PC-3 (cell line): ENCODE measurements around the gene MLIP. TPM values are rescaled to one million over a fixed set of nuclear protein-coding genes. Genes with fewer than 3 reads are reported as not detected.

ENCODE experiments used
- ATAC-seq: fragments of 200-7000 bp; cut with Tn5 transposase; 2 replicates; pipeline ENCODE4 v1.9.1; 2020; ENCODE audit warnings: mild to moderate bottlenecking, moderate library complexity
- BruUV-seq: library from RNA; stranded (reverse); fragments of 400-500 nt; replicated peaks from 2 replicates; lab custom pipeline; 2021; lab: Mats Ljungman, UMichigan
- CTCF ChIA-PET: fragments of 300-600 bp; sonication (Branson Sonifier 250); formaldehyde crosslinking; loops from one replicate; lab custom pipeline; 2022; ENCODE audit warnings: antibody characterized with exemption; lab: Charles Lee
- POLR2A ChIA-PET: fragments of 300-600 bp; sonication (Branson Sonifier 250); formaldehyde crosslinking; loops from one replicate; lab custom pipeline; 2022; ENCODE audit warnings: antibody characterized with exemption; ENCODE audit not compliant: unreplicated experiment; lab: Charles Lee
- DNase-seq: peaks from one replicate; pipeline ENCODE4 v3.0.0-alpha.2; 2015
- H2AFZ ChIP-seq: fragments of 300-600 bp; sonication (generic); 2 replicates; pipeline ENCODE4 v1.6.0; 2016; ENCODE audit warnings: antibody characterized with exemption, low read length
- H3F3A ChIP-seq: fragments of 300-600 bp; sonication (generic); one replicate; pipeline ENCODE4 v1.6.0; 2017; ENCODE audit warnings: antibody characterized with exemption, low read length, control low read depth, mild to moderate bottlenecking; ENCODE audit not compliant: unreplicated experiment
- H3K27ac ChIP-seq: fragments of 300-600 bp; sonication (generic); 2 replicates; pipeline ENCODE4 v1.5.1; 2016; ENCODE audit warnings: mild to moderate bottlenecking, low read length
- H3K27me3 ChIP-seq: fragments of 300-600 bp; sonication (generic); 2 replicates; pipeline ENCODE4 v1.6.1; 2016; ENCODE audit warnings: low read length, mixed read lengths
- H3K36me3 ChIP-seq: fragments of 300-600 bp; sonication (generic); 2 replicates; pipeline ENCODE4 v1.6.1; 2016; ENCODE audit warnings: low read depth, mixed run types, low read length, mixed read lengths
- H3K4me1 ChIP-seq: fragments of 300-600 bp; sonication (generic); 2 replicates; pipeline ENCODE4 v1.5.1; 2016; ENCODE audit warnings: low read length; ENCODE audit not compliant: insufficient read depth
- H3K4me2 ChIP-seq: fragments of 300-600 bp; sonication (generic); 2 replicates; pipeline ENCODE4 v1.6.0; 2016; ENCODE audit warnings: low read length
- H3K4me3 ChIP-seq: fragments of 300-600 bp; sonication (generic); 2 replicates; pipeline ENCODE4 v1.5.1; 2016; ENCODE audit warnings: mild to moderate bottlenecking, low read length, mixed read lengths
- H3K79me2 ChIP-seq: fragments of 300-600 bp; sonication (generic); 2 replicates; pipeline ENCODE4 v1.6.1; 2017; ENCODE audit warnings: low read length, mixed read lengths
- H3K9ac ChIP-seq: fragments of 300-600 bp; sonication (generic); 2 replicates; pipeline ENCODE4 v1.6.0; 2016; ENCODE audit warnings: mild to moderate bottlenecking, low read length
- H3K9me2 ChIP-seq: fragments of 300-600 bp; sonication (generic); replicated peaks from 2 replicates; pipeline ENCODE4 v1.6.1; 2016; ENCODE audit warnings: mixed run types, low read length, mixed read lengths
- H3K9me3 ChIP-seq: fragments of 300-600 bp; sonication (generic); 2 replicates; pipeline ENCODE4 v1.6.1; 2016; ENCODE audit warnings: low read length, mixed read lengths
- H4K20me1 ChIP-seq: fragments of 300-600 bp; sonication (generic); 2 replicates; pipeline ENCODE4 v1.6.1; 2016; ENCODE audit warnings: low read length, mixed read lengths
- EZH2 ChIP-seq: fragments of 300-600 bp; sonication (generic); IDR thresholded peaks from one replicate; pipeline ENCODE4 v1.6.1; 2017; ENCODE audit warnings: antibody characterized with exemption, mild to moderate bottlenecking, low read length; ENCODE audit not compliant: unreplicated experiment
- EZH2phosphoT487 ChIP-seq: fragments of 300-600 bp; sonication (generic); IDR thresholded peaks from 2 replicates; pipeline ENCODE4 v1.6.1; 2018; ENCODE audit warnings: mild to moderate bottlenecking, antibody characterized with exemption, low read length, borderline replicate concordance
- intact Hi-C: fragments of 100-400 bp; cut with micrococcal nuclease; formaldehyde crosslinking; loops from 2 replicates; pipeline ENCODE4 v1.9.0; 2023
- total RNA-seq: library from RNA; depleted of rRNA; stranded (reverse); fragments of >200 nt; gene quantifications from 2 replicates; pipeline ENCODE4 v1.2.3, GENCODE V29; 2014
- TF ChIP-seq, protein P1 (sequence below): fragments of 300-600 bp; sonication (generic); conservative IDR thresholded peaks from 2 replicates; pipeline ENCODE4 v1.5.1; 2017; ENCODE audit warnings: antibody characterized with exemption, low read depth, mild to moderate bottlenecking, low read length

MLIP gene
- total RNA-seq, 1 experiment from 2014 or later, result not detected

DNA sequence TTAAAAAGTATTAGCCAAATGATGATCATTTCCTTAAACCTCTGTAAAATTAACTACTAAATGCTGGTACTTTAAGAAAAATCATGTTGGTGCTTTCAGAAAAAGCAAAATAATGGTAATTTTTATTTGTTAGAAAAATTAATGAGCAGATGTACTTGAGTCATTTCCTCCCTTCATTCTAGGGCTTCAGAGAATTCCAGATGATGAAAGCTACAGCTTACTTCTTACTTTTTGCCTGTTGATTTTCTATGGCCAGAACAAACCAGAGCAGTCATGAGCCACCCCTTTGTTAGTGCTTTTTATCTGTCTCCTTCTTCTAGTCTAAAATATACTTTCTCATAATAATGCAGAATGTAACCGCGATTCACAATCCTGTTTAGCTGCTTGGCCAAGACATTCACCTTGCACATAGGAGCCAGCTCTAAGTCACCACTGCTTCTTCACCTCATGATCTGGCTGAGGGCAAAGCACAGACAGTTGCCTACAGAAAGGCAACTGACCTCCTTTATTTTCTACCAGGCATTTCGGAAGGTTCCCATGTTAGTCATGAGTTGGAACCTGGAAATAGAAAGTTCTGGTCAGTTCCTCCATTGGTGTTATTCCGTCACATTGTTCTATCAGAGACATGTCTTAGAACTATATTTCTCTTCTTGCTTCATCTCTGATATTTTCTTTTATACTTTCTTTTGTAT lies 153.5 kb downstream of the MLIP start:
- intact Hi-C loops, result no loop called here
- Histone ChIP-seq H3K36me3 (no peaks in the 10 kb centered on the region), H3K9ac (no peak overlapping the region), H3K9me2 (no peaks in the 10 kb centered on the region), H2AFZ (no peak overlapping the region), H3K9me3 (no peaks in the 10 kb centered on the region), H3K79me2 (no peaks in the 10 kb centered on the region), H3K27me3 (no peaks in the 10 kb centered on the region), H3K4me2 (no peak overlapping the region), H3K4me1 (no peaks in the 10 kb centered on the region), H3F3A (no peaks in the 10 kb centered on the region), H4K20me1 (no peaks in the 10 kb centered on the region), H3K27ac (no peak overlapping the region), H3K4me3 (no peak overlapping the region)
- ATAC-seq (no peak), DNase-seq (no peak)
- ChIA-PET CTCF (no interaction called here), POLR2A (interaction anchor here (0.6 kb wide), 1 partner anchor 228 kb away, joined by 3 read pairs; no protein-coding TSS in a partner anchor)
- BruUV-seq, result no TSS peak
- TF ChIP-seq EZH2phosphoT487, result no peak
- no peak for TF ChIP-seq EZH2
- TF ChIP-seq, protein P1, sequence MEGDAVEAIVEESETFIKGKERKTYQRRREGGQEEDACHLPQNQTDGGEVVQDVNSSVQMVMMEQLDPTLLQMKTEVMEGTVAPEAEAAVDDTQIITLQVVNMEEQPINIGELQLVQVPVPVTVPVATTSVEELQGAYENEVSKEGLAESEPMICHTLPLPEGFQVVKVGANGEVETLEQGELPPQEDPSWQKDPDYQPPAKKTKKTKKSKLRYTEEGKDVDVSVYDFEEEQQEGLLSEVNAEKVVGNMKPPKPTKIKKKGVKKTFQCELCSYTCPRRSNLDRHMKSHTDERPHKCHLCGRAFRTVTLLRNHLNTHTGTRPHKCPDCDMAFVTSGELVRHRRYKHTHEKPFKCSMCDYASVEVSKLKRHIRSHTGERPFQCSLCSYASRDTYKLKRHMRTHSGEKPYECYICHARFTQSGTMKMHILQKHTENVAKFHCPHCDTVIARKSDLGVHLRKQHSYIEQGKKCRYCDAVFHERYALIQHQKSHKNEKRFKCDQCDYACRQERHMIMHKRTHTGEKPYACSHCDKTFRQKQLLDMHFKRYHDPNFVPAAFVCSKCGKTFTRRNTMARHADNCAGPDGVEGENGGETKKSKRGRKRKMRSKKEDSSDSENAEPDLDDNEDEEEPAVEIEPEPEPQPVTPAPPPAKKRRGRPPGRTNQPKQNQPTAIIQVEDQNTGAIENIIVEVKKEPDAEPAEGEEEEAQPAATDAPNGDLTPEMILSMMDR, result no peak

DNA sequence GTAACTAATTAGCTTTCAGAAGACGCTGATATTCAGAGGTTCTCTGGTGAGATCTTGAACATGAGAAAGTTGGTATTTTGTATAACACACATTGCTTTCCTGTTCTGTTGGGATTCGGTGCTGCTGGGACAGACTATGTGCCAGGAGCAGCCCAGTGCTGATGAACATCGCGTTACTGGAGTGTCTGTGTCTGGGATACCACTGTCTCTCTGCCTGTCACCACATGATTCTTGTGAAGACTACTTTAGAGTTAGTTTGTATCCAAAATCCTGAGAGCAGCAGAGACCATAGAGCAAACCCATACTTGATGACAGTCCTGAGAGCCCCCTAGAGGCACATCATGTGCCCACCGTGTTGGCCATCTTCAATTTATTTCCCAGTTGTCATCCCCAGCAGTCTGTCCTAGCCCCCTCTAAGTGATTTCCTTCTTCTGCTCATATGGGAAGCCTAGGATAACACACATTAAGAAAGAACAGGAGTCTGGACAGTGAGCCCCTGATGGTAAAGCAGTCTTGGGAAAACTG lies 155.2 kb downstream of the MLIP start:
- CTCF ChIA-PET, result no interaction called here
- no peaks in the 10 kb centered on the region for H3K36me3 ChIP-seq
- no peak overlapping the region for H2AFZ ChIP-seq
- POLR2A ChIA-PET, result no interaction called here
- BruUV-seq, result no TSS peak
- H3K27ac ChIP-seq, result no peak overlapping the region
- no peaks in the 10 kb centered on the region for H3K9me3 ChIP-seq
- no peak for DNase-seq
- H3F3A ChIP-seq, result no peaks in the 10 kb centered on the region
- H3K79me2 ChIP-seq, result no peaks in the 10 kb centered on the region
- H3K9ac ChIP-seq, result no peak overlapping the region
- TF ChIP-seq, protein P1, result no peak
- TF ChIP-seq EZH2phosphoT487, result no peak
- TF ChIP-seq EZH2, result no peak
- intact Hi-C loops, result no loop called here
- no peak for ATAC-seq
- 0 out of 2 replicates have a peak, but pooled peaks cover 3% of the 10 kb centered on the region for H3K9me2 ChIP-seq
- no peak overlapping the region for H3K4me3 ChIP-seq
- peaks cover 2% of the 10 kb centered on the region; the same call in 1 of the 2 replicates for H3K4me1 ChIP-seq
- H3K27me3 ChIP-seq, result no peaks in the 10 kb centered on the region
- no peak overlapping the region for H3K4me2 ChIP-seq
- no peaks in the 10 kb centered on the region for H4K20me1 ChIP-seq

DNA sequence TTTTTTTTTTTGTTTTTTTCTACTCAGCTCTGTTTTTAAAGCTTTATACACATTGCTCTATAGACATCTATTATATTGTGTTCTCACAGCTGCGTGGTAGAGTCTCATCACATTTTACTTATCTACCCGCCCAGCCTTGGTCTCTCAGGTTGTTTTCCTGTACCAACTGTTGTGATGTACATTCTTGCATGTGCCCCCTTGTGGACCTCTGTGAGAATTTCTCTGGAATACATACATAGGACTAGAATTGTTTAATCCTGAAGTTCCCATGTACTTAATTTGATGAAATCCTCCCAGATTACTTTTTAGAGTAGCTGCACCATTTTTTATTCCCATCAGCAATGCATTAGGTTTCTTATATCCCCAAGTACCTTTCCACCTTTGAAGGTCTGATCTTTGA lies 156.6 kb downstream of the MLIP start:
- no peak overlapping the region for H3K4me3 ChIP-seq
- H3F3A ChIP-seq, result no peaks in the 10 kb centered on the region
- no peaks in the 10 kb centered on the region for H4K20me1 ChIP-seq
- peaks cover 10% of the 10 kb centered on the region; the same call in 1 of the 2 replicates for H3K4me1 ChIP-seq
- H3K27ac ChIP-seq, result no peak overlapping the region
- TF ChIP-seq EZH2phosphoT487 (no peak), EZH2 (no peak)
- TF ChIP-seq, protein P1, result peak; percentile 74
- 0 out of 2 replicates have a peak, but pooled peaks cover 3% of the 10 kb centered on the region for H3K9me2 ChIP-seq
- POLR2A ChIA-PET, result no interaction called here
- H3K9me3 ChIP-seq, result no peaks in the 10 kb centered on the region
- peak; percentile 74 for DNase-seq
- intact Hi-C loops, result loop anchor here (1.0 kb wide), 1 partner anchor 281 kb away; no protein-coding TSS in a partner anchor
- H3K36me3 ChIP-seq, result no peaks in the 10 kb centered on the region
- no peak overlapping the region for H3K9ac ChIP-seq
- H3K4me2 ChIP-seq, result no peak overlapping the region
- no TSS peak for BruUV-seq
- no peaks in the 10 kb centered on the region for H3K79me2 ChIP-seq
- no peaks in the 10 kb centered on the region for H3K27me3 ChIP-seq
- no peak overlapping the region for H2AFZ ChIP-seq
- CTCF ChIA-PET, result interaction anchor here (0.5 to 0.6 kb wide), 2 partner anchors 45 to 75 kb away, joined by 3 to 4 read pairs; no protein-coding TSS in a partner anchor
- peak; percentile 62 for ATAC-seq
